GM12891 (cell line): ENCODE results near the gene UBR2.

Experiments used
- POLR2A ChIP-seq: IDR thresholded peaks from 2 replicates; pipeline ENCODE4 v1.6.1; 2011; ENCODE audit warnings: low read depth, low read length, control low read depth
- SPI1 ChIP-seq: IDR thresholded peaks from 2 replicates; pipeline ENCODE4 v1.6.1; 2011; ENCODE audit warnings: low read depth, low read length, control low read depth

GRCh38 chr6:42642794-42643193 lies 79.0 kb downstream of the UBR2 start:
- TF ChIP-seq POLR2A (no peak), SPI1 (no peak)
